HepG2 (cell line): ENCODE data around the gene TTBK1. TPM values are rescaled to one million over a fixed set of nuclear protein-coding genes. Genes with fewer than 3 reads are reported as not detected.
A peak's percentile ranks its signal among the peaks of the same experiment; 100 is the strongest.

ENCODE experiments used
- ARNT ChIP-seq: fragments of 450-650 bp; IDR thresholded peaks from 2 replicates; pipeline ENCODE4 v1.6.1; 2017
- CBX1 ChIP-seq: IDR thresholded peaks from one replicate; pipeline ENCODE4 v1.6.1; 2016; ENCODE audit warnings: antibody characterized with exemption, low read depth
- FLYWCH1 ChIP-seq: sonication (generic); formaldehyde crosslinking; IDR thresholded peaks from 2 replicates; pipeline ENCODE4 v1.8.1; 2023; ENCODE audit warnings: mild to moderate bottlenecking, missing genetic modification reagents
- HNRNPK ChIP-seq: fragments of 200-400 bp; formaldehyde crosslinking; IDR thresholded peaks from 2 replicates; pipeline ENCODE4 v1.6.1; 2018; ENCODE audit warnings: low read length, low read depth, moderate library complexity, mild to moderate bottlenecking; ENCODE audit not compliant: poor library complexity, severe bottlenecking
- MED8 ChIP-seq: sonication (generic); formaldehyde crosslinking; IDR thresholded peaks from 2 replicates; pipeline ENCODE4 v1.8.1; 2023; ENCODE audit warnings: mild to moderate bottlenecking, missing genetic modification reagents; ENCODE audit not compliant: insufficient replicate concordance
- MEF2D ChIP-seq: sonication (generic); formaldehyde crosslinking; IDR thresholded peaks from 2 replicates; pipeline ENCODE4 v1.5.1; 2020; ENCODE audit warnings: mild to moderate bottlenecking, missing genetic modification reagents
- MYNN ChIP-seq: sonication (generic); formaldehyde crosslinking; IDR thresholded peaks from 2 replicates; pipeline ENCODE4 v1.4.0; 2020; ENCODE audit warnings: mild to moderate bottlenecking, low read depth, missing genetic modification reagents
- ZBTB20 ChIP-seq: sonication (generic); formaldehyde crosslinking; IDR thresholded peaks from 2 replicates; pipeline ENCODE4 v1.8.1; 2023; ENCODE audit warnings: missing genetic modification reagents, low read depth, mild to moderate bottlenecking, borderline replicate concordance
- ZFP37 ChIP-seq: sonication (generic); formaldehyde crosslinking; IDR thresholded peaks from 2 replicates; pipeline ENCODE4 v1.4.0; 2020; ENCODE audit warnings: missing genetic modification reagents, borderline replicate concordance
- ZNF230 ChIP-seq: sonication (generic); formaldehyde crosslinking; IDR thresholded peaks from 2 replicates; pipeline ENCODE4 v1.4.0; 2020; ENCODE audit warnings: mild to moderate bottlenecking, missing genetic modification reagents
- ZNF30 ChIP-seq: sonication (generic); formaldehyde crosslinking; IDR thresholded peaks from 2 replicates; pipeline ENCODE4 v1.5.0; 2020; ENCODE audit warnings: mild to moderate bottlenecking, missing genetic modification reagents
- ZSCAN22 ChIP-seq: sonication (generic); formaldehyde crosslinking; IDR thresholded peaks from 2 replicates; pipeline ENCODE4 v1.4.0; 2020; ENCODE audit warnings: mild to moderate bottlenecking, missing genetic modification reagents
- polyA plus RNA-seq, 8 experiments: library from polyadenylated mRNA; depleted of rRNA in 3 of 8; stranded (reverse) in 7 of 8; unstranded in 1 of 8; fragments of >200 nt; fragmentation: Illumina TruSeq in 4 of 8; extraction: Trizol in 4 of 8; gene quantifications; 2 replicates each; pipeline versions ENCODE4 v1.2.1 to v1.2.3, GENCODE V29; 2011 to 2016; ENCODE audit warnings: low read depth in 4 of 8, missing spikeins in 1 of 8, mixed read lengths in 1 of 8; ENCODE audit not compliant: insufficient read depth in 1 of 8
- total RNA-seq, 5 experiments: library from RNA; depleted of rRNA; stranded (reverse); fragments of >200 nt; fragmentation: Illumina TruSeq; extraction: Trizol; gene quantifications; 2 replicates each; pipeline ENCODE4 v1.2.3, GENCODE V29; 2016; ENCODE audit warnings: low read depth in 1 of 5
- TF ChIP-seq, protein P1 (sequence below): sonication (generic); formaldehyde crosslinking; IDR thresholded peaks from 2 replicates; pipeline ENCODE4 v1.4.0; 2020; ENCODE audit warnings: missing genetic modification reagents
- TF ChIP-seq, protein P2 (sequence below): fragments of 450-650 bp; IDR thresholded peaks from 2 replicates; pipeline ENCODE4 v1.6.1; 2017
- TF ChIP-seq, protein P3 (sequence below): sonication (generic); formaldehyde crosslinking; IDR thresholded peaks from 2 replicates; pipeline ENCODE4 v1.4.0; 2020; ENCODE audit warnings: mild to moderate bottlenecking, missing genetic modification reagents

The TTBK1 gene
- total and polyA plus RNA-seq, 2 of the 13 experiments (the other 11 are each of a cell fraction or from before 2014, with no cell fraction given), result 0.24 to 0.33 TPM

DNA sequence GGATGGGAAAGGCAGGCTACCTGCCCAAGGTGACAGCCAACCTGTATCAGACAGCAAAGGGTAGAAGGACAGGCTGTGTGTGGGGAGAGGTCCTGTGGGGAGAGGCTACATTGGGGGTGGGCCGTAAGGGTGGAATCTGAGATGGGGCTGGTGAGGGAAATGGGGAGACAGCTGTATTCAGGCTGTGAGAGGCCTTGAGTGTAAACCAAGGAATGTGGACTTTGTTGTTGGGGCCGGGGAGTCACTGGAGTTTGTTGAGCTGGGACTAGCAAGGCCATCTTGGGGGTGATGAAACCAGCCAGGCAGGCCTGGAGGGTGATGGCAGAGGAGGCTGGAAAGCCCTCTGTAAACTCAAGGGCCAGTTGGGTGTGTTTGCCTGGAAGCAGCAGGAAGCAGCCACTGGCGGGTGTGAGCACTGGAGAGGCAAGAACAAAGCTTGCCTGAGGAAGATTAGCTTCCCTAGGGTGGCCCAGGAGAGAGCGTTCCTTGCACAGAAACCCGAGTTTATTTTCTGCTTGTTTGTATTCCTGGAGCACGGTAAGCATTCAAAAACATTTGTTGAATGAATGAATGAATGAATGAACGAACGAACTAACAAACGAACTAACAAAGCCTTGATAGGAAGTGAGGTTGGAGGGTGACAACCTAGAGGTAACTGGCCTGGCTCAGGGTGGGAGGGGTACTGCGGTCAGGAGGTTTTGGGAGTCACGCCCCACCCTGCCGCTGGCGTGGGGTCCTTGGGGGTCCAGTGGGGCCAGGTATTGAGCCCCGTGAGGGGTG, 18.9 kb downstream of the TTBK1 start (continued):
- TF ChIP-seq ZNF230, result no peak
- TF ChIP-seq ARNT, result no peak; the same call in 1 of the 2 replicates
- no peak for TF ChIP-seq CBX1
- TF ChIP-seq, protein P1, sequence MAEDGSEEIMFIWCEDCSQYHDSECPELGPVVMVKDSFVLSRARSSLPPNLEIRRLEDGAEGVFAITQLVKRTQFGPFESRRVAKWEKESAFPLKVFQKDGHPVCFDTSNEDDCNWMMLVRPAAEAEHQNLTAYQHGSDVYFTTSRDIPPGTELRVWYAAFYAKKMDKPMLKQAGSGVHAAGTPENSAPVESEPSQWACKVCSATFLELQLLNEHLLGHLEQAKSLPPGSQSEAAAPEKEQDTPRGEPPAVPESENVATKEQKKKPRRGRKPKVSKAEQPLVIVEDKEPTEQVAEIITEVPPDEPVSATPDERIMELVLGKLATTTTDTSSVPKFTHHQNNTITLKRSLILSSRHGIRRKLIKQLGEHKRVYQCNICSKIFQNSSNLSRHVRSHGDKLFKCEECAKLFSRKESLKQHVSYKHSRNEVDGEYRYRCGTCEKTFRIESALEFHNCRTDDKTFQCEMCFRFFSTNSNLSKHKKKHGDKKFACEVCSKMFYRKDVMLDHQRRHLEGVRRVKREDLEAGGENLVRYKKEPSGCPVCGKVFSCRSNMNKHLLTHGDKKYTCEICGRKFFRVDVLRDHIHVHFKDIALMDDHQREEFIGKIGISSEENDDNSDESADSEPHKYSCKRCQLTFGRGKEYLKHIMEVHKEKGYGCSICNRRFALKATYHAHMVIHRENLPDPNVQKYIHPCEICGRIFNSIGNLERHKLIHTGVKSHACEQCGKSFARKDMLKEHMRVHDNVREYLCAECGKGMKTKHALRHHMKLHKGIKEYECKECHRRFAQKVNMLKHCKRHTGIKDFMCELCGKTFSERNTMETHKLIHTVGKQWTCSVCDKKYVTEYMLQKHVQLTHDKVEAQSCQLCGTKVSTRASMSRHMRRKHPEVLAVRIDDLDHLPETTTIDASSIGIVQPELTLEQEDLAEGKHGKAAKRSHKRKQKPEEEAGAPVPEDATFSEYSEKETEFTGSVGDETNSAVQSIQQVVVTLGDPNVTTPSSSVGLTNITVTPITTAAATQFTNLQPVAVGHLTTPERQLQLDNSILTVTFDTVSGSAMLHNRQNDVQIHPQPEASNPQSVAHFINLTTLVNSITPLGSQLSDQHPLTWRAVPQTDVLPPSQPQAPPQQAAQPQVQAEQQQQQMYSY, result no peak
- no peak for TF ChIP-seq ZNF30 (CRISPR knock-in tag)
- TF ChIP-seq MED8 (CRISPR knock-in tag), result no peak
- no peak for TF ChIP-seq ZSCAN22
- no peak for TF ChIP-seq HNRNPK
- TF ChIP-seq MYNN, result 0 out of 2 replicates have a peak, but pooled peaks have one; percentile 63
- no peak for TF ChIP-seq MEF2D (CRISPR knock-in tag)
- TF ChIP-seq, protein P2, sequence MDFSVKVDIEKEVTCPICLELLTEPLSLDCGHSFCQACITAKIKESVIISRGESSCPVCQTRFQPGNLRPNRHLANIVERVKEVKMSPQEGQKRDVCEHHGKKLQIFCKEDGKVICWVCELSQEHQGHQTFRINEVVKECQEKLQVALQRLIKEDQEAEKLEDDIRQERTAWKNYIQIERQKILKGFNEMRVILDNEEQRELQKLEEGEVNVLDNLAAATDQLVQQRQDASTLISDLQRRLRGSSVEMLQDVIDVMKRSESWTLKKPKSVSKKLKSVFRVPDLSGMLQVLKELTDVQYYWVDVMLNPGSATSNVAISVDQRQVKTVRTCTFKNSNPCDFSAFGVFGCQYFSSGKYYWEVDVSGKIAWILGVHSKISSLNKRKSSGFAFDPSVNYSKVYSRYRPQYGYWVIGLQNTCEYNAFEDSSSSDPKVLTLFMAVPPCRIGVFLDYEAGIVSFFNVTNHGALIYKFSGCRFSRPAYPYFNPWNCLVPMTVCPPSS, result no peak
- TF ChIP-seq FLYWCH1 (CRISPR knock-in tag), result no peak
- TF ChIP-seq ZBTB20 (CRISPR knock-in tag), result no peak; the same call in 1 of the 2 replicates
- no peak for TF ChIP-seq ZFP37 (CRISPR knock-in tag)
- TF ChIP-seq, protein P3, sequence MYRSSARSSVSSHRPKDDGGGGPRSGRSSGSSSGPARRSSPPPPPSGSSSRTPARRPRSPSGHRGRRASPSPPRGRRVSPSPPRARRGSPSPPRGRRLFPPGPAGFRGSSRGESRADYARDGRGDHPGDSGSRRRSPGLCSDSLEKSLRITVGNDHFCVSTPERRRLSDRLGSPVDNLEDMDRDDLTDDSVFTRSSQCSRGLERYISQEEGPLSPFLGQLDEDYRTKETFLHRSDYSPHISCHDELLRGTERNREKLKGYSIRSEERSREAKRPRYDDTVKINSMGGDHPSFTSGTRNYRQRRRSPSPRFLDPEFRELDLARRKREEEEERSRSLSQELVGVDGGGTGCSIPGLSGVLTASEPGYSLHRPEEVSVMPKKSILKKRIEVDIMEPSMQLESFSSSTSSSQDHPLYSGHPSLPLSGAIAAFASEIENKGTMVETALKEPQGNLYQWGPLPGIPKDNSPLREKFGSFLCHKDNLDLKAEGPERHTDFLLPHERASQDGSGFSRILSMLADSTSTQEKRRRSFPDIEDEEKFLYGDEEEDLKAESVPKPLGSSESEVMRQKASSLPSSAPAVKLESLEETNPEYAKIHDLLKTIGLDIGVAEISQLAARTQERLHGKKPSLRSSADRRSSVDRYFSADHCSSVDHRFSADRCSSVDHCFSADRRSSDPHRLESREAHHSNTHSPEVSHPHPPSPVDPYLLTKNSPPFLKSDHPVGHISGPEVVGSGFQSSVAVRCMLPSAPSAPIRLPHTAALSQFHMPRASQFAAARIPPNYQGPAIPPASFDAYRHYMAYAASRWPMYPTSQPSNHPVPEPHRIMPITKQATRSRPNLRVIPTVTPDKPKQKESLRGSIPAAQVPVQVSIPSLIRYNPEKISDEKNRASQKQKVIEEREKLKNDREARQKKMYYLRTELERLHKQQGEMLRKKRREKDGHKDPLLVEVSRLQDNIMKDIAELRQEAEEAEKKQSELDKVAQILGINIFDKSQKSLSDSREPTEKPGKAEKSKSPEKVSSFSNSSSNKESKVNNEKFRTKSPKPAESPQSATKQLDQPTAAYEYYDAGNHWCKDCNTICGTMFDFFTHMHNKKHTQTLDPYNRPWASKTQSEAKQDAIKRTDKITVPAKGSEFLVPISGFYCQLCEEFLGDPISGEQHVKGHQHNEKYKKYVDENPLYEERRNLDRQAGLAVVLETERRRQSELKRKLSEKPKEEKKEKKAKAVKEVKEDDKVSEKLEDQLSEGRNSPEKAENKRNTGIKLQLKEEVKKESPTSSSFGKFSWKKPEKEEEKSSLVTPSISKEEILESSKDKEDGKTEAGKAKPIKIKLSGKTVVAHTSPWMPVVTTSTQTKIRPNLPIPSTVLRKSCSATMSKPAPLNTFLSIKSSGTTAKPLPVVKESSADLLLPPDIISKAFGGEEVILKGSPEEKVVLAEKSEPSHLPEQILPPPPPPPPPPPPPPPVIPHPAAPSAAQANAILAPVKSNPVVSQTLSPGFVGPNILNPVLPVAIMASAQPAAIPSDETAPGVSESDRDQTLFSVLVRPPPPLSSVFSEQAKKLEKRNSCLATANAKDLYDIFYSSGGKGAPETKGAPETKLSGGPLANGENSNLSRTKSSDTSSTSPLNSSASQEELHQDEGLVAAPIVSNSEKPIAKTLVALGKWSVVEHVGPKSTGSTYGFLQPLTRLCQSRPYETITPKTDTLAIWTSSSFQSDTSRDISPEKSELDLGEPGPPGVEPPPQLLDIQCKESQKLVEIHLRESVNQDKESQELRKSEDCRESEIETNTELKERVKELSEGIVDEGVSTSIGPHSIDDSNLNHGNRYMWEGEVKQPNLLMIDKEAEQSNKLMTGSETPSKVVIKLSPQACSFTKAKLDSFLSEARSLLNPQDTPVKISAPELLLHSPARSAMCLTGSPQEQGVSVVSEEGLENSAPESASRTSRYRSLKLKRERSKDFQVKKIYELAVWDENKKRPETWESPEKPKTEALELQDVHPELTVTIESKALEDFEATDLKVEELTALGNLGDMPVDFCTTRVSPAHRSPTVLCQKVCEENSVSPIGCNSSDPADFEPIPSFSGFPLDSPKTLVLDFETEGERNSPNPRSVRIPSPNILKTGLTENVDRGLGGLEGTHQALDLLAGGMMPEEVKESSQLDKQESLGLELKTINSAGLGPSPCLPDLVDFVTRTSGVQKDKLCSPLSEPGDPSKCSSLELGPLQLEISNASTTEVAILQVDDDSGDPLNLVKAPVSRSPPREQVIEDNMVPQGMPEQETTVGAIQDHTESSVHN (CRISPR knock-in tag), result no peak
